Brain pericyte (primary cell): Measurements from ENCODE around the gene MARCHF9.

ENCODE experiments used
- DNase-seq: peaks from one replicate; pipeline ENCODE4 v3.0.0-alpha.2; 2012; ENCODE audit warnings: low read depth, low spot score

MARCHF9 gene

GRCh38 chr12:57737467-57738460, 17.1 kb upstream of the MARCHF9 start:
- DNase-seq, result no peak

- no peak for DNase-seq
Measured at GRCh38 chr12:57738661-57739237, 16.2 kb upstream of the MARCHF9 start, which contains the start of gene AGAP2. TSS of gene AGAP2 (minus strand) at chr12:57738742. CDS start at chr12:57738246, 496 bp downstream.

- DNase-seq, result no peak
Measured at GRCh38 chr12:57739387-57739786, 15.5 kb upstream of the MARCHF9 start.

DNA sequence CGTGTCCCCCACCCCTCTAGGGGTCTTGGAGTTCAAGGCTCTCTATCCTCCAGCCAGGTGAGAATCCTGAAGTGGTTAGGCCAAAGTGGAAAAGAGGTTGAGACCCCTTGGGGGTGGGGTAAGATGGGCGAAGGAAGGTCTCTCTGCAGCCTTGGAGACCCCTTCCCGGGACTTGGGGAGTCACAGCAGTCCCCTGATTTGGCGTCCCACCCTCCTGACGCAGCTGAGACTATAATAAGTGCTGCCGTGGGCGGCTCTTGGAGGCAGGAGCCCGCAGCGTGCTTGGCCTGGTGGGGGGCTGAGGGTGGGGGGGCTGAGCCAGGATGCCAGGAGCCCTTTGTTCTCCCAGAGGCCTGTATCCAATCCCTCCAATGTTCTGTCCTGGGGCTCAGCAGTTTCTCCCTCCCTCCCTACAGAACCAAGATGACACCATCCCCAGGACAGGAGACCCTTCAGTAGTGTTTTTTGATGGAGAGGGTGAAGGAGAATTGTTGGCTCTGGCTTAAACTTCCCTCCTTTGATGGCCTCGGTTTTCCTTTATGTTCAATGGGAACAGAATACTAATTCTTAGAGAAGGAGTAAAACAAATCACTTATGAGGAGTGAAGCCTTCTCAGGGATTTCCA, 14.9 kb upstream of the MARCHF9 start:
- no peak for DNase-seq

GRCh38 chr12:57740656-57741412, 14.1 kb upstream of the MARCHF9 start:
- no peak for DNase-seq

GRCh38 chr12:57741413-57741789, 13.5 kb upstream of the MARCHF9 start:
- no peak for DNase-seq

GRCh38 chr12:57741844-57742738, 12.8 kb upstream of the MARCHF9 start:
- no peak for DNase-seq

GRCh38 chr12:57743769-57744168, 11.1 kb upstream of the MARCHF9 start:
- DNase-seq, result no peak

- no peak for DNase-seq
Measured at GRCh38 chr12:57744194-57744776, 10.6 kb upstream of the MARCHF9 start.

DNA sequence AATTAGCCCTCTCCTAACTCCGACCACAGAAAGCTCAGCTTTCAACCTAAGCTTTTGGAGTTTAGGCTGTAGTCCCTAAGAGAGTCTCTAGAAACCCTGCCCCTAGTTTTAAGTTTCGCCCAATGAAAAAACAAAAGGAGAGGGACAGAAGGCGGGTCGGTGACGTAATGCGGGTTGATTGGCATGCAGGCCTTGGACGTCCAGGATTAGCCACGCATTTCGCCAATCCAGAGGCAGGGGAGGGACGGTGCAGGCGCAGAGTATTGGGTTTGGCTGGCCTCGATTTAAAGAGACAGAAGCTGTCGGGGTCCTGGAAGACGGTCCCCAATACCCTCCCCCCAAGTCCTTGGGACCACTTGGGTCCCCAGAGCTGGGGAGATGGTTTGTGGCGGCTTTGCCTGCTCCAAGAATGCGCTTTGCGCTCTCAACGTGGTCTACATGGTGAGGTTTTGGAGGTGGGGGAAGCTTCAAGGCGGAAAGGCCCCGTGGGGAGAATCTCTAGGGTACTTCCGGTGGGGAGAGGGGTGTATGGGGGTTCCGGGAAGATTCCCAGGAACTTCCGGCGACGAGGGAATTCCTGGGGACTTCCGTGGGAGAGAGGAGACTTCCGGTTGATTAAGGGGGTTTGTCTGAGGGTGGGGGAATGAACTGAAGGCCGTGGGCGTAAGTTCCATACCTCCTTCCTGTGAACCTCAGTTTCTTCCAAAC, 10.0 kb upstream of the MARCHF9 start, which contains the start of gene TSPAN31:
Gene TSPAN31 (plus strand): TSS at position 263 of the 708 bp plus-strand sequence. CDS start 116 bp downstream, at position 379.
- peak; percentile 94 for DNase-seq

- DNase-seq, result no peak
Measured at GRCh38 chr12:57745485-57745881, 9.4 kb upstream of the MARCHF9 start.

DNA sequence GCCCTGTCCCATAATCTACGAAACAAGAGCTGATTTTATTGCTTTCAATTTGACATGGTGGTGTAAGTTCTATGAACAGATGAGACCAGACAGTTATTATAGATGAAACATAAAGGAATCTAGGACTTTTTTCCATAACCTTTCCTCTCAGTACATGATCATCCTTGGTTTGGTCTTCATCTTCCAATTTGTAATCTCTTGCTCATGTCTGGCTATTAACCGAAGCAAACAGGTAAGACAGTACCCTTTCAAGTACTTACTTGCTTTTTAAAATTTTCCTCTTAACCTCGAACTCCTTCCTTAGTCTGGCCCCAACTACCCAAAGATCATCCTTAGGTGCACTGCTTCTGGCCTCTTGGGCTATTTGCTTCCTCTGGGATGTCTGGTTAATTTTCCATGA, 8.9 kb upstream of the MARCHF9 start:
- DNase-seq, result no peak

DNA sequence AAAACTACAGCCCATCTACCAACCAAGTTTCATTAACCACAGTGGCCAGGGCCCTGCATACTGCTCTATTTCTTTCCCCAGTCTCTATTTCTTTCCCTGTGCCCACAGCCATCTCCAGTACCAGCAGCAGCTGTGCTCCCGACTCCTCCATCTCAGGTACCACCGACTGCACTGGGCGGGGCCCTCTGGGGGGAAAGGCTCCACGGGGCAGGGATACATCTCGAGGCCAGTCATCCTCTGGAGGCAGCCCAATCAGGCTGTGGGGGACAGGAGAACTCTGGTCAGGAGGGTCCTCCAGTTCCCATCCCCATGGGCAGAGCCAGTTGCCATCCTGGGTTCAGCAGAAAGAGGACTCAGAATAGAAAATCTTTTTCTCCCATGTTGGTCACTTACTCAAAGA, 5.8 kb upstream of the MARCHF9 start:
- no peak for DNase-seq

GRCh38 chr12:57750561-57751431, 4.1 kb upstream of the MARCHF9 start:
- no peak for DNase-seq

DNA sequence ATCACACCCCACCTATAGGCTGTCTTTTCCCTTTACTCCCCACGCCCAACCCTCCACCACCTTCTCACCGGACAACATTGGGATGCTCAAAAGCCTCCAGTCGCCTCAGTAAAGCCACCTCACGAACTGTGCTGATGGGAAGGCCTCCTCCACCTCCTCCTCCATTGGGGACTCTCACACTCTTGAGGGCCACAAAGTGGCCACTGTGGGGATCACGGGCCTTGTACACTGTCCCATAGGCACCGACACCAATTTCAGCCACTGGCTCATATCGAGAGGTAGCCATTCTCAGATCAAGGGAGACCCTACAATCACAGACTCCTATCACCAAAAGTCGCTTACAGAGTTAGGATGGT, 3.5 kb upstream of the MARCHF9 start:
- DNase-seq, result no peak

- DNase-seq, result peak; percentile 99
Measured at GRCh38 chr12:57751788-57752667, 2.9 kb upstream of the MARCHF9 start, which contains the start of gene CDK4. TSS of gene CDK4 (minus strand) at chr12:57752310. CDS start at chr12:57751717, 593 bp downstream.

GRCh38 chr12:57752668-57753000, 2.3 kb upstream of the MARCHF9 start:
- DNase-seq, result no peak
